Left kidney (tissue), 2 donors: ENCODE results near the gene PLEKHH1. TPM values are rescaled to one million over a fixed set of nuclear protein-coding genes. Genes with fewer than 3 reads are reported as not detected.

ENCODE experiments used
- DNase-seq: peaks from one replicate; pipeline ENCODE4 v3.0.0-alpha.2; 2013
- polyA plus RNA-seq: library from polyadenylated mRNA; unstranded; fragments of 120-200 nt; gene quantifications from one replicate; pipeline ENCODE4 v1.2.1, GENCODE V29; 2013; ENCODE audit not compliant: insufficient read length

Gene PLEKHH1
- polyA plus RNA-seq, 1 donor = 87.7 TPM

DNA sequence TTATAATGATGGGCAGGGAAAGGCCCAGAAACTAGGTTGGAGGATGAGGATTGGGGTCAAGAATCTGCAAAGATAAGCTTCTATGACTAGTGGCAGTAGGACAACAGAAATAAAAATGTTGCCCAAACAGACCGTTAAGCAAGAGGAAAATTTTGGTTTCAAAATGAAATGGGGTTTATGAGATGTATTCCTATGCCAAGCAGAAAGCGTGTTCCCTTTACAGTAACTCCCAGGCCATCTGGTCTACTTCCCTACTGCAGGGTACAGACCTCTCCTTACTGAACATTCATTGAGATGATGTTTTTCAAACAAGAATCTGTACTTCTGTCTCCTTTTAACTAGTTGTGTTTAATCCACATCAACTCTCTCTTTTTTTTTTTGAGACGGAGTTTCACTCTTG is 24.1 kb upstream of the PLEKHH1 start:
- no peak for DNase-seq

DNA sequence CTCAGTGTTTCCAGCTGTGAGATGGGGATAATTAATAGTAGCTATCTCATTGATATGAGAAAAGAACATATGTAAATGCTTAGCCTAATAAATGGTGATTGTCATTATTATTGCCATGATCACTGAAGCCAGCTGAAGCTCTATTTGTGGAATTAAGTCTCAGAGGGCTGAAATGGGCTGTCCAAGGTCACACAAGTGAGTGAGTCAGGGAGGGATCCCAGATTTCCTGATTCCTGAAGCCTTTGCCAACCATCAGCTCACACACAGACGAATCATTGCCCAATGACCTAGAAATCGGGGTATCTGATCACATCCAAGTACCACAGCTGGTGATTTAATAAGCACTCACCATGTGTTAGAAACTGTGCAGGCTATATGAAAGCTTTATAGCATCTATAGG is 23.0 kb upstream of the PLEKHH1 start:
- no peak for DNase-seq

DNA sequence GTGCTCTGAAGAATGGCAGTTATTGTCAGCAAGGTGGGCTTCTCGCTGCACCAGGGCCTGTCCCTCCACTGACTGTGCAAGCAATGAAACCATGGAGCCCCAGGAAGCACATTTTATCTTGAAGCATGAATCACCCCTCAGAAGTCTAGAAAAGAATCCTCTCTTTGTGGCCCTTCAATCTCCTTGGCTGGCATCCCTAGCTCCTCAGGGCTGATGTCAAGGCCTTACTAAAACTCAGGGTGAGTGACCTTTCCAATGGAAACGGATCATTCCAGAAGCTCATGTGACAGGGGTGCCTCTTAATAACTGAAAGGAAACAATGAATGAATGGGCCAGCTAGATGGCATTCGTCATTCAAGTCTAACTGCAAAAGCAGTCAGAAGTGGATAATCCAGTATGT is 22.3 kb upstream of the PLEKHH1 start:
- DNase-seq = no peak

DNA sequence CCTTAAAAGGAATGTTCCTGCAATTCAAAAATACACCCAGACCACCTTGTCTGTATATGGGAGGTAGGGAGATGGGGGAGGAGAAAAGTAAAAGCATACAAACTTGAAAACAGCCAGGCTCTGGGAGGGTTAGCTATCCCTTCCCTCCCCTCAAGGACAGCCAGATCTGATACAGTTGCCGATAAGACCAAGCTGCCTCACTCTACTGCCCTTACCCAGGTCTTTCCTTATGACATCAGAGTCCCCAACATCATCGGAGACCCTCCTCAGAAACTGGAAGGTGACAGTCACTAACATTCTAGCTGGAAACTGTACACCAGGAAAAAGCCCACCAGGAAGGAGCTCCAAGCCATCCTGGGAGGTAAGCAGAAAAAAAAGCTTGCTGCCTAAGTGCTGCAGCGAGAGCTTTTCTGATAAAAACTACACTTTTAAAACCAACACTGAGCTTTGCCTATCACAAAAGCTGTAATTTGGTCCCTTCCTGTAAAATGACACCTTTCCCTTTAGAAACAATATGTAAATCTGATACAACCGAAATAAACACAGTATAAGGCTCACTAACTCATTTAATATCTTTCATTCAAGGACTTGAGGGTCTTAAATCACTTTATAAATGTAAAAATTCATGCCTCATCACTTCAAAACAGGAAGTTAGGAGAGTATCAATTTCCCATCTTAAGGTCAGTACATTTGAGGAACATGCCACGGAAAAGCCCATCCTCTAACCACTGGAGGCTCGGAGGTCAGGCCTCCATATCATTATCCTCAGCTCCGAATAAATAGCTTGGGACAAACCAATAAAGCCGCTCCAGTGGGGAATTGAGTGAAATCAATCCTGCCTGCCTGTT is 20.4 kb upstream of the PLEKHH1 start:
- DNase-seq = no peak

DNA sequence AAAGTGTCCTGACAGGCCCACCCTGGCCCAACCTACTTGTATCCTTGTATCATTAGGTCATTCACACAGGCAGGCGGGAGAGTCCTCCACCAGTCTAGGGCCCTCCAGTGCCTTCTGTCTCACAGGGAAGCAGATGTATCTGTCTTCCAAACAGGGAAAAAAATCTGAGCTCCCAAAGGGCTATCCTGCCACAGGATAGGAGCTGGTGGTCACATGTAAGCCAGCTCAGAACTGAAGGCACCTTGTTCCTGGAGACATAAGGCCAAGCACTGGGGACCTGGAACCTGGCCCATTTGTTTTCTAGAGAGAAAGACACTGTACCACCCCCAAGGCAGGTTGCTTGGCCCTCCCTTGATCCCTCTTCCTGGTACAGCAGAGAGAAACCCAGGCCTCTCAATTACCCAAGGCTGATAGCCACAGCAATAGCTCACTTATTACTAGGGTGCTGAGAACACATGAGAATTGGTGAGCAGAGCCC is 19.4 kb upstream of the PLEKHH1 start:
- no peak for DNase-seq

DNA sequence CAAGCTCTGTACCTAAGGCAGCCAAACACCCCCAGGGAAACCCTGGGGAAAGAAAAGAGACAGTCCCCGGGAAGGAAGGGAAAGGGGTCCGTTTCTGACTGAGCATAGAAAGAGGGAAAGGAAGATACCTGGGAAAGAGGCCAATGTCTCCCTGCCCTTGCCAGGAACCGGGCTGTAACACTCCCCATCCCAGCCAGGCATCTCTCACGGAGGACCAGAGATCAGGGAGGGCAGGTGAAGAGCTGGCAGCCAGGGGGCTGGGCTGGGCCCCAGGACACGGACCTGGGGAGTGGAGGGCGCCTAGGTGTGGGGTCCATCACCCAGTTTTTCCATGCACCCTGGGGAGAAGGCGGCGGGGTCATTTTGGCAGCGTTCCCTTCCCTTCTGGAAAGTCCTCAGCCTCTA is 18.9 kb upstream of the PLEKHH1 start:
- DNase-seq = no peak

DNA sequence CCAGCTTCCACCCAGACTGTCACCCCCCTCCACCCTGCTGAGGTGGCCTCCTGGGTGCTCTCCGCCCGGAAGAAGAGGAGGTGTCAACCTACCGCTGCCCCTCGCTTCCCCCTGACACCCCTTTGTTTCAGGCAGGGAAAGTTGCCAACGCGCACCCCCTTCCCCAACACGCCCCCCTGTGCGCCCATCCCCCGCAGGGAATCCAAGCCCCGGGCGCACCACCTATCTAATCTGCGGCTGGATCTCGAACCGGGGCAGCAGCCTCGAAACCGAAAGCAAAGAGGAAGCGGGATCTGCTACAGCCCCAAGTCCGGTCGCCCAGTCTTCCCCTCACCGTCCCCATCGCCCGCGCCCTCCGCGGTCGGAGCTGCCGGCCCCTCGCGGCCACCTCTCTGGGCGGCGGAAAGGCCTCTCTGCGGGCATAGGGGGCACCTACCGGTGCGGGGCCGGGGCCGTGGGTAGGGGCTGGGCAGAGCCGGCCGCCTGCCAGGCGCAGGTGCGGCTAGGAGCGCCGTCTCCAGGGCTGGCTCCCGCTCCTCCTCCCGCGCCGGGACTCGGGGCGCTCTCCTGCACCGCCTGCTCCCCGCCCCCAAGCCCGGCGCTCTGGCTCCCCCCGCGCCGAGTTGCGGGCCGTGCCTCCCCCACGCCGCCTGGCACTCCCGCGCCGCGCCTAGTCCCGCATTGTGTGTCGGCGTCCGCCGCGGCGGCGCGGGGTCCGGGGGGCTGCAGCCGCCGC is 18.3 kb upstream of the PLEKHH1 start:
- DNase-seq = no peak

DNA sequence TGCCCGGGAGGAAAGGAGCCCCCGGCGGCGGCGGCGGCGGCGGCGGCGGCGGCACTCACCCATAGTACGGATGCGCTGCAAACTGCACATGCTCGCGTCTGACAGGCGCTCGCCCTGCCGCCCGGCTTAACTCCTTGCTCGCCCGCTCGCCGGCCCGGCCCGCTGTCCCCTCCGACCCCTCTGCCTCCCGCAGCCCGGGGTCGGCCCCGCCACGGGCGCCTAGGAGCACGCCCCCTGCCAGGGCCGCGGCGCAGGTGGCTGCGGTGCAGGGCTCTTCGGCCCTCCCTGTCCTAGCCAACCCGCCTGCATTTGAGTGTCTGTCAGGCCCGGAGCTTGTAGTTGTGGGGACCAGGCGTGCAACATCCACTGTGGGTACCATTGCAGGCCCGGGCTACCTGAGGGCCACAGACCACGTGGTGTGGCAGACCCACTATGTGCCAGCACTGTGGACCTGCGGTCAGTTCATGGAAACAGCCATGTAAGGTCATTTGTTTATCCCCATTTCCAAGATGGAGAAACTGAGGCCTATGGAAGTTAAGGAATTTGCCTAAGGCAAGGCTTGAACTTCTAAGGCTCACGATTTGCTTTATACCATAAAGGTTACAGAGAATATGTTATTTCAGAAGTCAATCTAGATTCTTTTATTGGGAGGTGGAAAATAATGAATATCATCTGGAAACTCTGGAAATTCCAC is 17.6 kb upstream of the PLEKHH1 start:
- no peak for DNase-seq

DNA sequence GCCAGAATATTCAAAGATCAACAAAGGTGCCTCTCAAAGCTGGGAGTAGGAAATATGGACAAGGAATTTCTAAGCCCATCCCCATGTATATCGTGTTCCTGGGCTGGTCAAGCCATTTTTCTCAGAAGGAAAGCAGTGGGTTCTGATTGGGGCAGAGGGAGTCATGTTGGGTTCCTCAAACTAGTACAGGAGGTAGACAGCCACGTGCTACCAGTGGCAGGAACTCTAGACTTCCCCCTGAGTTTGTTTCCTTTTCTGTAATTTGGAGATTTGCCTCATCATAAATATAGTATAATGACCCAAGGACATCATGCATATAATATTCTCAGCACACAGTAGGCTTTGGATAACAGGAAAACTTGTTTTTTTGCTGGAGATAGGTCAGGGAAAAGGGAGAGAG is 16.4 kb upstream of the PLEKHH1 start:
- DNase-seq = no peak

DNA sequence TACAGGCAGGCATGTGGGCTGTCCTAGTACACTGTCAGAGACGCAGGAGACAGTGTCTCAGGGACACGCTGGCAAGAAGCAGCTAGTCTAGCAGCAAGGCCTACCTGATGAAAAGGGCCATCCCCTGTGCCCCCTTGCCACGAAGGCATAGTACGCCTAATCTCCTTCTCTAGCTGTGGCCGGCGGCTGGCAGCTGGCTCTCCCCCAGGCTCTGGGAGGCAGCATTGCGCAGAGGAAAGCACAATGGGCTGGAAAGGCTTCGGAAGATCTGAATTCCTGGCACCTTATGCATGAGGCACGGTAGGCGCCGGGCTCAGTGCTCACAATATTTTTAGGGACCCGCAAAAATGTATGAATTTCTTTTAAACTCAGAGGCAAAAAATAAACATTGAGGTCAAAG is 16.0 kb upstream of the PLEKHH1 start:
- DNase-seq = no peak

DNA sequence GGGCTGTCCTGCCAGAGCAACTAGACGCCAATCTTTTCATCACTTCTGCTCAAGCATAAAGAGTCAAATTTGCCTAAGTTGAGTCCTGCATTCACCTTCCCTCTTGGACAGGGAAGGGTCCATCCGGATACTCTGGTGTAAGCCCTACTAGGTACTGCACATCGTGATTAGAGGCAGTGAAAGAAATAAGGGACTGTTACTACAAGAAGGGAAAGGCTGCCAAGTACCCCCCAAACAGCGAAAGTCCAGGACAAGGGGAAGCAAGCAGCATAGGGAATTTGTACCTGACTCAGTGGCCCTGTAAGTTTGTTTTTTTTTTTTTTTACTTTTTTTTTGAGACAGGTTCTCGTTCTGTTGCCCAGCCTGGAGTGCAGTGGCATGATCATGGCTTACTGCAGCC is 13.7 kb upstream of the PLEKHH1 start:
- no peak for DNase-seq

DNA sequence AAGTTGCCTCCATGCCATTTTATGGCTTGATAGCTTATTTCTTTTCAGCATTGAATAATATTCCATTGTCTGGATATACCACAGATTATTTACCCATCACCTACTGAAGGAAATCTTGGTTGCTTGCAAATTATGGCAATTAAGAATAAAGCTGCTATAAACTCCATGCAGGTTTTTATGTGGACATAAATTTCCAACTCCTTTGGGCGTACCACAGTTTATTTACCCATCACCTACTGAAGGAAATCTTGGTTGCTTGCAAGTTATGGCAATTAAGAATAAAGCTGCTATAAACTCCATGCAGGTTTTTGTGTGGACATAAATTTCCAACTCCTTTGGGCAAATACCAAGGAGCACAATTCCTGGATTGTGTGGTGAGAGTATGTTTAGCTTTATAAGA is 12.6 kb upstream of the PLEKHH1 start:
- DNase-seq = no peak

DNA sequence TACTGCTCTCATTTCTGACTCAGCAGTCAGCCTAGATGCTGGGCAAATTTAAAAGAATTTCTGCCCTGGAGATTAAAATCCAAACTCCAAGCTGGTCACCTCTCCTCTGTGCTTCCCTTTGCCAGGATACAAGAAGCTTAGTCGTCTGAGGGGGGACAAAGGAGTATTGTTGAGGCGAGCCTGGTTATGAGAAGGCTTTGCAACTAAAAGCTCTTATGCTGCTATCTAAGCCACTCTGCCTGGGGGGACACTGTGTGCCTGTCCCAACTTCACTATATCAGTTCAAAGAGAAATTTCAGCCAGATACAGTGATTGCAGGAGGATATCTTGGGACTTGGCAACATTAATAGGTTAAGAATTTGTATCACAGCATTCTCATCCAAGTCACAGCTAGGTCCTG is 10.8 kb upstream of the PLEKHH1 start:
- no peak for DNase-seq

DNA sequence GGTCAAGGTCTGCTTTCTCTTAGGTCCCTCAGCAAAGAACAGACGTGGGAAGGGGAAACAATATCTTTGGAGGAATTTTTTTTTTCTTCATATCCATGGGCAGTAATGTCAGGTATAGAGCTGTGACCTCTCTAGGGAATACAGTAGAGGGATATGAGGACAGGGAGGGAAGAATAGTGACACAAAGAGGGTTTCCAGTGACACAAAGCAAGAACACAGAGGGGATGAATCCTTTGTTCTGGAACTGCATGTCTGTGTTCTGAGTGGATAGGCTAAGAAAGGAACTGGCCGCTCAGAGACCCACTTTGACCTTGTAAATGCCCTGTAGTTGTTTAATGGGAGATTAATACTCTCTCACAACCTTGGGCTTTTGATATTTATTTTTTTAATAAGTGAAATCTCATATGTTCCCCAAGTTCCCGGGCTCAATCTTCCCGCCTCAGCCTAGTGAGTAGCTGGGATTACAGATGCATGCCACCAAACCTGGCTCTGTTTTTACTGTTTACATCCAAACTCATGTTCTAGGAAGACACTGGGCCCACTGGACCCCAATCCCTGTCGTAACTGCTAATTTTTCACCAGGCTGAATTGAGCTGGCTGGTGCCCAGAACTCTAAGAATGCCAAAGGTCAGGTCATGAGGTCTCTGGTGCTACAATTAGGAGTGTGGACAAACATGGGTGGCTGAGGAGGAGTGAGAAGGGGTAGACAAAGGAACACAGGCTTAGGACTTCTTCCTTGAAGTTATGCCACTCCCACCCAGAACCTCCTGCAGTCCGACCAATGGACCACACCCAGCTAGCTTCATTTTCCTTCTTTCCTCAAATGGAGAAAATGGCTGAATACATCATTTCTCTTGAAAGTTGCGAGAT is 9.1 kb upstream of the PLEKHH1 start:
- DNase-seq = no peak

DNA sequence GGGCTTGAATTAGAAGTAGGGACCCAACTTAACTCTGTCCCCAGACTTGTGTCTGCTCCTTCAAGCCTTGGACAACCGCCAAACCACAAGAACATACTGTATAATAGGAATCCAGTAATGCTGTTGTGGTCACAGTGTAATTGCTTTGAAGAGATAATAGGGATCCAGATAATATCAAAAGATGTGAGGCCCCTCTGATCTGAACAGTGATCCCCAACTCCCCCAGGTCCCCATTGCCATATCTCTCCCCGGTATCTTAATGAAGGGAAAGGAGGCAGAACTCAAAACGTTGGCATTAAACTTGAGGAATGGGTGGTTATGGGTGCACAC is 8.5 kb upstream of the PLEKHH1 start:
- DNase-seq = no peak

DNA sequence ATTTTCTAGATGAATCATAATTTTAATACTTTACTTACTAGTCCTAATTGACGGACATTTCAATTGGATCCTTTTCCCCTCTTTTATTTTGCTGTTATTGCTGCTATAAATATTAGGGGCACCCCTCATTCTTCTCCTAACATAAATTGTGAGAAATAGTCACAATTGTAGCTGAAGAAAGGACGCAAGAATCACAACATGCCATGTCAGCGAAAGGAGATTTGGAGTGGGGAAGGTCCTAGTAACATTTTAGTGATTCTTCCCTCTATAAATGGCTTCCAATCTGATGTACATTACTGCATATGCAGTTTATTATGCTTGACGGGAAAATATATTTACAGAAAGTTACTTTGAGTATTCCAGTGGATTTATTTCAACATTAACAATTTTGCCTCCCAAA is 7.7 kb upstream of the PLEKHH1 start:
- no peak for DNase-seq

DNA sequence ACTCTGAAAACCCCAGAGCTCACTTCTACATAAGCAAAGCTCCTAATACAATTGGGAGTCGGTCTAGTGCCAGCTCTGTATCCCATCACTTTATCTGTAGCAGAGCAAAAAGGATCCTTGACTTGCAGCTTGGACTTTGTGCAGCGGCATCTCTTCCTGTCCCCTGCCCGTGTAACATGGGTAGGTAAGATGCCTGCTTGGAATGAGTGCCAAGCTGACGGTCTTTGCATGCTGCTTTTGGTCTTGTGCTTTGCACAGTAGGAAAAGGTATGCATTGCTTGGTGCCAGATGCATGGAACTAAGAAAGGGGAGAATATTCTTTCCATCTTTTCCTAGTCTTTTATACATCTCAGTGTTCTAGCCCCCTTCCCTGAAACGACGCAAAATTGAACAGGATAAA is 6.9 kb upstream of the PLEKHH1 start:
- no peak for DNase-seq

DNA sequence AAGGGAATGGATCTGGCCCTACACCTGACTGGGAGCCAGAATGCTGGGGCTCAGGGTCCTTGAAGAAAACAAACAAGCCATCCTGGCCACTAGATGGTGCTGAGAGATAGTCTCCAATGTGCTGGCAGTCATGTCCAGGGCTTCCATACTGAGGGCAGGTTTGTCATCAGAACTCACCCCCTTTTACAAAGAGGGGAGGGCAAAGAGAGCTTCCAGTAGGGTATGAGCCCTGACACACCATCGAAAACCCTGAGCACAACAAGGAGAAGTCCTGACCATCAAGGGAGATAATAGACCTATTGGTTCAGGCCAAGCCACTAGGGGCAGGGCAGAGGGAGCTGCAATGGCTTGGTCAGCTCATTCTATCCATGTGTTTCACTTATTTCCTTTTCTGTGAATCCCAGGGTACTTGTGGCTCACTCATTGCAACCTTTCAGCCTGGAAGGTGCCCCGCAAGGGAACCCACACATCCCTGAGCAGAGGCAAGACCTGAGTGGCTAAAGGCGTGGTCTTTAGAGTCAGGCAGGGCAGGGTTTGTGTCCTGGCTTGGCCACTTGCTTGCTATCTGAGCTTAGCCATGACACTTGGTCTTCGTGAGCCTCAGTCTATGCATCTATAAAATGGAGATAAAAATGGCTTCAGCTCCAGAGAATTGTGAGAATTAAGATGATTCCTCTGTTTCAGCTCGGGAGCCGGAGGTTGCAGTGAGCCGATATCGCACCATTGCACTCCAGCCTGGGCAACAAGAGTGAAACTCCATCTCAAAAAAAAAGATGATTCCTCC is 6.2 kb upstream of the PLEKHH1 start:
- peak; percentile 52 for DNase-seq

DNA sequence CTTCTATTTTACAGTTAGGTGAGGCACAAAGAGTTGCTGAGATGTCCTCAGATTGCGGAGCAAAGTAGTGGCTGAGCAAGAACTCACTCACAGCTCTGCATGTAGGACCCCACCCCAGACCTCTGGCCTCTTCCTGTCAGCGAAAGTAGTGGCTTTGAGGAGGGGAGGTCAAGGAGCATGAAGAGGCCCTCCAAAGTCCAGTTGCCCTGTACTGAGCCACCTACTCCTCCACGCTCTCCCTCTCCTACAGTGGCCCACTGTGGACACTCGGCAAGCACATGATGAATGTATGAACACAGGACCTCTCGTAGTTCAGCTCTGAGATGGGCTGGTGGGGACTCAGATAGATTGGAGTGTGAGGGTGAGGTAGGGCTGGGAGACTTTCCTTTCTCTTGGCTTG is 5.3 kb upstream of the PLEKHH1 start:
- DNase-seq = no peak

DNA sequence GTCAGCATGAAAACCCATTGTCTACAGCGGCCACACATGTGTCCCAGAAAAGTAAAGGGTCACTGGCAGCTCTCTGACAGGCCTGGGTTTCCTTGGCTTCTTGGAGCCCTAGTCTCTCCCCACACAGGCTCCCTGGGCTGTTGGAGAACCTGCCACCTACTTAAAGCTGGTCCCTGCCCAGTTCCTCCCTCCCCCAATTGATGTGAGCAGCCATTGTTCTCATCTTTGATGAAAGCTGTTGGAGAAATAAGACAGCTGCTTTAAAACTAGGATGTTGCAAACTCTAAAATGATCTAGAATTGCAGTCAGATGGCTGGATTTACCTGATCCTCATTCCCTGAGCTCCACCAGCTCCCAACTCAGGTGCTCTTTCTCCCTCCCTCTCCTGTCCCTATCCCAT is 4.8 kb upstream of the PLEKHH1 start:
- no peak for DNase-seq
